ENCODE measurements around the gene FNDC3B. TPM values are rescaled to one million over a fixed set of nuclear protein-coding genes. Genes with fewer than 3 reads are reported as not detected.

FNDC3B gene
- total RNA-seq, 1 donor from 2014 or later, result 103 TPM

- no peak for DNase-seq (ENCODE audit: low spot score)
Measured at GRCh38 chr3:172188511-172188910, 149.1 kb downstream of the FNDC3B start.

GRCh38 chr3:172189213-172189612, 149.8 kb downstream of the FNDC3B start:
- no peak for DNase-seq (ENCODE audit: low spot score)

- no peak for DNase-seq (ENCODE audit: low spot score)
Measured at GRCh38 chr3:172189987-172190603, 150.7 kb downstream of the FNDC3B start.

GRCh38 chr3:172190980-172191379, 151.6 kb downstream of the FNDC3B start:
- DNase-seq (ENCODE audit: low spot score), result no peak

- no peak for DNase-seq (ENCODE audit: low spot score)
Measured at GRCh38 chr3:172191629-172192028, 152.3 kb downstream of the FNDC3B start.

GRCh38 chr3:172192830-172193415, 153.5 kb downstream of the FNDC3B start:
- DNase-seq (ENCODE audit: low spot score), result no peak

- no peak for DNase-seq (ENCODE audit: low spot score)
Measured at GRCh38 chr3:172193436-172193835, 154.1 kb downstream of the FNDC3B start.

- DNase-seq (ENCODE audit: low spot score), result no peak
Measured at GRCh38 chr3:172194702-172195406, 155.5 kb downstream of the FNDC3B start.

GRCh38 chr3:172195407-172195754, 156.0 kb downstream of the FNDC3B start:
- DNase-seq (ENCODE audit: low spot score), result no peak

GRCh38 chr3:172197344-172197743, 158.0 kb downstream of the FNDC3B start:
- DNase-seq (ENCODE audit: low spot score), result no peak

- DNase-seq (ENCODE audit: low spot score), result no peak
Measured at GRCh38 chr3:172198428-172198827, 159.1 kb downstream of the FNDC3B start.

- no peak for DNase-seq (ENCODE audit: low spot score)
Measured at GRCh38 chr3:172199850-172200369, 160.5 kb downstream of the FNDC3B start.

GRCh38 chr3:172201136-172201869, 161.9 kb downstream of the FNDC3B start:
- DNase-seq (ENCODE audit: low spot score), result peak; percentile 74

- DNase-seq (ENCODE audit: low spot score), result no peak
Measured at GRCh38 chr3:172201870-172202236, 162.5 kb downstream of the FNDC3B start.

GRCh38 chr3:172202797-172203196, 163.4 kb downstream of the FNDC3B start:
- DNase-seq (ENCODE audit: low spot score), result no peak

- DNase-seq (ENCODE audit: low spot score), result no peak
Measured at GRCh38 chr3:172203522-172204258, 164.3 kb downstream of the FNDC3B start.

GRCh38 chr3:172204716-172205115, 165.3 kb downstream of the FNDC3B start:
- DNase-seq (ENCODE audit: low spot score), result no peak

- DNase-seq (ENCODE audit: low spot score), result no peak
Measured at GRCh38 chr3:172208586-172209332, 169.4 kb downstream of the FNDC3B start.

GRCh38 chr3:172209333-172210321, 170.2 kb downstream of the FNDC3B start:
- DNase-seq (ENCODE audit: low spot score), result no peak

- DNase-seq (ENCODE audit: low spot score), result no peak
Measured at GRCh38 chr3:172210355-172210754, 171.0 kb downstream of the FNDC3B start.

Data from mucosa of gallbladder (tissue), 1 donor.